ENCODE measurements around the gene SNAI3. TPM values are rescaled to one million over a fixed set of nuclear protein-coding genes. Genes with fewer than 3 reads are reported as not detected.

The SNAI3 gene
- total RNA-seq, 2 donors from 2014 or later = 7.7 to 10.2 TPM

GRCh38 chr16:88686062-88686438 is 257 bp downstream of the SNAI3 start:
- Mint-ChIP-seq H3K27ac (peak overlapping the region; percentile 11), H3K36me3 (ENCODE audit: low read depth) (no peaks in the 10 kb centered on the region), H3K4me1 (peaks cover 37% of the 10 kb centered on the region), H3K4me3 (peak overlapping the region; percentile 87), H3K27me3 (no peaks in the 10 kb centered on the region)
- ATAC-seq = peak; percentile 62
- H3K9me3 ChIP-seq (ENCODE audit: control insufficient read depth, low read length, poor library complexity, severe bottlenecking) = no peaks in the 10 kb centered on the region
- peak in 2 of 3 donors; percentile 53 to 57 for DNase-seq

GRCh38 chr16:88685156-88686061 is 898 bp downstream of the SNAI3 start:
- Mint-ChIP-seq H3K36me3 (ENCODE audit: low read depth) (no peaks in the 10 kb centered on the region), H3K27ac (peak overlapping the region; percentile 56), H3K4me3 (peak overlapping the region; percentile 87), H3K4me1 (peaks cover 35% of the 10 kb centered on the region), H3K27me3 (no peaks in the 10 kb centered on the region)
- no peaks in the 10 kb centered on the region for H3K9me3 ChIP-seq (ENCODE audit: control insufficient read depth, low read length, poor library complexity, severe bottlenecking)
- peak in 1 of 3 donors; percentile 52 for DNase-seq
- ATAC-seq = peak; percentile 25

GRCh38 chr16:88684569-88685155 is 1.6 kb downstream of the SNAI3 start:
- ATAC-seq (no peak), DNase-seq (no peak)
- Mint-ChIP-seq H3K4me1 (peaks cover 34% of the 10 kb centered on the region), H3K4me3 (peak overlapping the region; percentile 87), H3K36me3 (ENCODE audit: low read depth) (no peaks in the 10 kb centered on the region), H3K27ac (peak overlapping the region; percentile 56), H3K27me3 (no peaks in the 10 kb centered on the region)
- no peaks in the 10 kb centered on the region for H3K9me3 ChIP-seq (ENCODE audit: control insufficient read depth, low read length, poor library complexity, severe bottlenecking)

GRCh38 chr16:88681709-88682451 is 4.4 kb downstream of the SNAI3 start:
- no peaks in the 10 kb centered on the region for H3K9me3 ChIP-seq (ENCODE audit: control insufficient read depth, low read length, poor library complexity, severe bottlenecking)
- ATAC-seq = peak; percentile 56
- Mint-ChIP-seq H3K4me1 (peaks cover 27% of the 10 kb centered on the region), H3K4me3 (peak overlapping the region; percentile 79), H3K27ac (peak overlapping the region; percentile 88), H3K36me3 (ENCODE audit: low read depth) (no peaks in the 10 kb centered on the region), H3K27me3 (no peaks in the 10 kb centered on the region)
- DNase-seq = peak in 1 of 3 donors; percentile 38

- peak; percentile 28 for ATAC-seq
These were observed 5.1 kb downstream of the SNAI3 start for GRCh38 chr16:88681084-88681680.

DNA sequence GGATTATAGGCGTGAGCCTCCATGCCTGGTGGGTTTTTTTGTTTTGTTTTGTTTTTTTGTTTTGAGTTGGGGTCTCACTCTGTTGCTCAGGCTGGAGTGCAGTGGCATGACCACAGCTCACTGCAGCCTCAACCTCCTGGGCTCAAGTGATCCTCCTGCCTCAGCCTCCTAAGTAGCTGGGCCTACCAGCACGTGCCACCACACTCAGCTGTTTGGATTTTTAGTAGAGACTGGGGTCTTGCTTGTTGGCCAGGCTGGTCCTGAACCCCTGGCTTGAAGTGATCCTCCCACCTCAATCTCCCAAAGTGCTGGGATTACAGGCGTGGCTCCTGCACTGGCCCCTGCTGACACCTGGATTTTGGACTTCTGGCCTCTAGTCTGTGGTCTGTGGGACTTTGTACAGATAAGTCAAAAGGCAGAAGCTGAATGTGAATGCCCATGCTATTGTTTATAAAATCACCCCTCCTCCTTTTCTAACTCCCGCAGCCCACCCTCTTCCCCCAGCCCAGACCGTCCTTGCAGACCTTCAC is 5.7 kb downstream of the SNAI3 start:
- Mint-ChIP-seq H3K36me3 (ENCODE audit: low read depth) (no peaks in the 10 kb centered on the region), H3K27ac (peak overlapping the region; percentile 88), H3K27me3 (no peaks in the 10 kb centered on the region), H3K4me3 (peak overlapping the region; percentile 71), H3K4me1 (peaks cover 27% of the 10 kb centered on the region)
- H3K9me3 ChIP-seq (ENCODE audit: control insufficient read depth, low read length, poor library complexity, severe bottlenecking) = no peaks in the 10 kb centered on the region
- ATAC-seq = no peak
- no peak for DNase-seq

More at GRCh38 chr16:88681084-88681680, 5.1 kb downstream of the SNAI3 start:
- peak overlapping the region; percentile 88 for H3K27ac Mint-ChIP-seq
- no peaks in the 10 kb centered on the region for H3K27me3 Mint-ChIP-seq
- H3K36me3 Mint-ChIP-seq (ENCODE audit: low read depth) = no peaks in the 10 kb centered on the region
- H3K4me3 Mint-ChIP-seq = peak overlapping the region; percentile 79
- peaks cover 27% of the 10 kb centered on the region for H3K4me1 Mint-ChIP-seq
- no peaks in the 10 kb centered on the region for H3K9me3 ChIP-seq (ENCODE audit: control insufficient read depth, low read length, poor library complexity, severe bottlenecking)
- DNase-seq = peak in 1 of 3 donors; percentile 41

DNA sequence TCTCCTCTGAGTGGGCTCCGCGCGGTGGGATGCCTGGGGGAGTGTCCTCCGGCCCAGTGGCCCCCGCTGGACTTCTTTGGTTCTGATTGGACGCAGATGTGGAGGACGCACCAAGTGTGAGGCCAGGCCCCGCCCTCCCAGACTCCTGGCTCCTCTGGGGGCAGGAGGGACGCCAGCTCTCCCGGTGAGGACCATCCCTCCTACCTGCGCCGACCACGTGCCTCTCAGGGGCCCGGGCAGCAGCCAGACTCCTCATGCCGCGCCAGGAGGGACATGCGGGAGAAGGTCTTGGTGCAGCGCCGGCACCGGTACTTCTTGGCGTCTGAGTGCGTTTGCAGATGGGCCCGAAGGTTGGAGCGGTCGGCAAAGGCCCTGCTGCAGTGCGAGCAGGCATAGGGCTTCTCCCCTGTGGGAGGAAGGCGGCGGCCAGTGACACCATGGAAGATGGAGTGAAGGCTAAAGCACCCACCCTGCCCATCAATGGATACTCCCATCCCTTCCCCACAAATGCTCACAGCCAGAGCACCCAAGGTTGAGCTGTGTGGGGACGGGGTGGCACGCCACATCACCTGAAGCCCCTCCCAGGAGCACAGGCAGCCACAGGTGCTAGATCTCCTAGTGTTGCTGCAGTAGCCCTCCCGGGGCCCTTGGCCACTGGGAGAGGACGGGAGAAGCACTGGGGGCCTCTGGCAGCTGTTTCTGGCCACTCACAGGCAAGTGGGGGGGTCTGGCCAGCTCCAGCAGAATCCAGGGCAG is 7.9 kb downstream of the SNAI3 start:
- H3K36me3 Mint-ChIP-seq (ENCODE audit: low read depth) = no peaks in the 10 kb centered on the region
- no peak for DNase-seq
- ATAC-seq = no peak
- no peak overlapping the region for H3K4me3 Mint-ChIP-seq
- no peaks in the 10 kb centered on the region for H3K27me3 Mint-ChIP-seq
- no peak overlapping the region for H3K27ac Mint-ChIP-seq
- H3K4me1 Mint-ChIP-seq = peaks cover 20% of the 10 kb centered on the region
- H3K9me3 ChIP-seq (ENCODE audit: control insufficient read depth, low read length, poor library complexity, severe bottlenecking) = no peaks in the 10 kb centered on the region

- no peak for ATAC-seq
- H3K4me3 Mint-ChIP-seq = no peak overlapping the region
These were observed 8.6 kb downstream of the SNAI3 start for GRCh38 chr16:88677721-88678120.

DNA sequence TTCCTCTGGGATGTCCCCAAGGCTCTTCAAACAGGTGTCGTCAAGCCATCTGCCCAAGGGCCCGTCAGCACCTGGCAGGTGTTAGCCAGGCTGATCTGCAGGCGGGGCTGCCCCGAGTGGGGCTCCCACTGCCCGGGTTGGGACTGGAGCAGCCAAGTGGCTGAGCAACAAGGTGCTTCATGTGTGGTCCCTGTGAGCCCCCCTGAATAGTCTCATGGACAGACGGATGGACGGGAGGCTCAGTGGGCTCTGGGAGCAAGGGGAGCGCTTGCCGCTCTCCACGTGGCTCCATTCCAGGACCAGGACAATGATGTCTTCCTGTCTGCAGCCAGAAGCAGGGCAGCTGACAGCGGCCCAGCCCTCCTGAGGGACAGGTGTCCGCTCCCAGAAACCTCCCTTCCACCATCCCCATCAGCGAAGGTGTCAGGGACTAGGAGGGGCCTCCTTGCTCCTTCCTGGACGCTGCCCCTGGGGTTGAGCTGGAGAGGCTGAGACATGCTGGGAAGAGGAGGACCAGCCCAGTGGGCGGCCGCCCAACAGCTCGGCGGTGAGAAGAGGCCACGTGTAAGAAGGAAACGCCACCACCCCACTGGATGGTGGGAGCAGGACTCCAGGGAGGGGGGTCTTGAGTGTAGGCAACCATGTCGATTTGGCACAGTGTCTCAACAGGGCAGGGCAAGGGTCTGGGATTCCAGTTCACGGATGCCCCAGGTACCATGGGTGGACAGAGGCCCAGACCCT is 9.6 kb downstream of the SNAI3 start:
- ATAC-seq = no peak
- no peaks in the 10 kb centered on the region for H3K36me3 Mint-ChIP-seq (ENCODE audit: low read depth)
- H3K27me3 Mint-ChIP-seq = no peaks in the 10 kb centered on the region
- no peaks in the 10 kb centered on the region for H3K9me3 ChIP-seq (ENCODE audit: control insufficient read depth, low read length, poor library complexity, severe bottlenecking)
- no peak overlapping the region for H3K27ac Mint-ChIP-seq
- H3K4me1 Mint-ChIP-seq = peaks cover 9% of the 10 kb centered on the region
- no peak overlapping the region for H3K4me3 Mint-ChIP-seq
- DNase-seq = no peak

More at GRCh38 chr16:88677721-88678120, 8.6 kb downstream of the SNAI3 start:
- Mint-ChIP-seq H3K4me1 (peaks cover 18% of the 10 kb centered on the region), H3K27me3 (no peaks in the 10 kb centered on the region), H3K27ac (no peak overlapping the region), H3K36me3 (ENCODE audit: low read depth) (no peaks in the 10 kb centered on the region)
- no peaks in the 10 kb centered on the region for H3K9me3 ChIP-seq (ENCODE audit: control insufficient read depth, low read length, poor library complexity, severe bottlenecking)
- DNase-seq = no peak

DNA sequence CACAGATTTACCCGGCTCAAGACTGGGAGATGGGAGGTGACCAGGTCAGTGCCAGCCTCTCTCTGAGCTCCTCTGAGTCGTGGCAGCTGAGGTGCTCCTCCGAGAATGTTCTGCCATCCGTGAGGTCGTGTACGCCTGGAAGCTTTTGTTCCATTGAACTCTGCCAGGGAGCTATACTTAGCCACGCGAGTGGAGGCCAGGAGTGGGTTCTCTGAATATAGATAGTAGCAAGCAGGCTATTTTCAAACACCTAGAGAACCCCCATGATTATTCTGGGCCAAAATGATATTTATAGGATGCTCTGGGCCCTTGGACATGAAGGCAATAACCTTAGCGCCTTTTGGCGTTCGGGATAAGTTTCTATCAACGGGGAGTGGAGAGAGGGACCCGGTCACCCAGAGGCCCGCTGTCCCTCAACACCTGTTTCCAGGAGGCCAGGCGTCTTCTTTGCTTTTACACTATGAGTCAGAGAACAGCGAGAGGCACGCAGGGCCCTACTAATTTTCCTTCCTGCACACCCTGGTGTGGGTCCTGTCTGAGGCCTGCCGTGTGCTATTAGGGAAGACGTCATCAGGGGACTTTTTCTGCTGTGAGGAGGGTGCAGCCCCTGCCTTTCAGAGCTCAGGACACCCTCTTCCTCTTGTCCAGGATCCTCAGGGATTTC is 12.5 kb downstream of the SNAI3 start:
- Mint-ChIP-seq H3K27me3 (no peaks in the 10 kb centered on the region), H3K4me3 (no peak overlapping the region), H3K36me3 (ENCODE audit: low read depth) (no peaks in the 10 kb centered on the region), H3K4me1 (peaks cover 2% of the 10 kb centered on the region), H3K27ac (peak overlapping the region; percentile 9)
- no peak for ATAC-seq
- H3K9me3 ChIP-seq (ENCODE audit: control insufficient read depth, low read length, poor library complexity, severe bottlenecking) = no peaks in the 10 kb centered on the region
- DNase-seq = no peak

DNA sequence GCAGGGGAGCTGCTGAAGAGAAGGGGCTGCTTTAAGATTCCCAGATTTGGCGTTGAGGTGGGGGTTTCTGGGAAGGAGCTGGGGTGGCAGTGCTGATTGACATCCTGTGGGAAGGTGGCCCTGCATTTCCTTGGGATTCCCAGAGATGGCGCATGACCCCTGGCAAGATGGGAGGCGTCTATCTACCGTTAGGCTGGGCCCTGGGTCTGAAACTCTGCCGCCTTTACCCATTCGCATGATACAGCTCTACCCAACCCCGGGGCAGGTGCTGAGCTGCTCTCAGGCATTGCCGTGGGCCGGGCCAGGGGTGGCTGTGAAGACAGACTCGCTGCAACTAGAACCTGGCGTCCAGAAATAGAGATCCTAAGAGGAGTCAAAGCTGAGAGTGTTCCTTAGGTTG is 13.5 kb downstream of the SNAI3 start:
- H3K36me3 Mint-ChIP-seq (ENCODE audit: low read depth) = no peaks in the 10 kb centered on the region
- no peaks in the 10 kb centered on the region for H3K27me3 Mint-ChIP-seq
- H3K4me3 Mint-ChIP-seq = no peak overlapping the region
- peaks cover 4% of the 10 kb centered on the region for H3K4me1 Mint-ChIP-seq
- DNase-seq (no peak), ATAC-seq (no peak)
- H3K27ac Mint-ChIP-seq = no peak overlapping the region
- no peaks in the 10 kb centered on the region for H3K9me3 ChIP-seq (ENCODE audit: control insufficient read depth, low read length, poor library complexity, severe bottlenecking)

Measured in T-helper 17 cell (primary cell).